Prostate gland (tissue), 2 donors: Measurements from ENCODE around the gene HTR1D. TPM values are rescaled to one million over a fixed set of nuclear protein-coding genes. Genes with fewer than 3 reads are reported as not detected.

Experiments
- DNase-seq: peaks from one replicate; pipeline ENCODE4 v3.0.0-alpha.2; 2019; ENCODE audit warnings: low spot score
- H3K27ac ChIP-seq, 2 donors: fragments of 200-600 bp; sonication (generic); 2 replicates each; pipeline ENCODE4 v1.5.1; 2017 to 2019
- H3K27me3 ChIP-seq: fragments of 200-600 bp; sonication (generic); replicated peaks from 2 replicates; pipeline ENCODE4 v1.5.1; 2019; ENCODE audit not compliant: insufficient read depth
- H3K36me3 ChIP-seq, 2 donors: fragments of 200-600 bp; sonication (generic); 1 replicate in 1 of 2; 2 replicates in 1 of 2; pipeline versions ENCODE4 v1.5.1 to v1.8.1; 2017 to 2019
- H3K4me1 ChIP-seq: fragments of 200-600 bp; sonication (generic); replicated peaks from 2 replicates; pipeline ENCODE4 v1.5.1; 2019
- H3K4me3 ChIP-seq, 2 donors: fragments of 200-600 bp; sonication (generic); 2 replicates each; pipeline ENCODE4 v1.5.1; 2017 to 2019
- H3K9me3 ChIP-seq: fragments of 200-600 bp; sonication (generic); 2 replicates; pipeline ENCODE4 v1.5.1; 2017
- POLR2A ChIP-seq: fragments of 450-650 bp; IDR thresholded peaks from one replicate; pipeline ENCODE4 v1.6.1; 2016; ENCODE audit warnings: antibody characterized with exemption, mild to moderate bottlenecking
- POLR2AphosphoS5 ChIP-seq: sonication (generic); formaldehyde crosslinking; IDR thresholded peaks from one replicate; pipeline ENCODE4 v1.6.1; 2017; ENCODE audit warnings: antibody characterized with exemption
- WGBS: methylation state at CpG from one replicate; pipeline ENCODE4 v1.1.5; 2018; 5-methylcytosine and 5-hydroxymethylcytosine counted together
- intact Hi-C: fragments of 100-400 bp; cut with DNase I; formaldehyde crosslinking; loops from one replicate; pipeline ENCODE4 v1.14.2; 2022
- small RNA-seq, 2 donors: library from RNA; depleted of rRNA; stranded (forward); fragments of <200 nt; gene quantifications; one replicate each; pipeline ENCODE3, GENCODE V24; 2016
- total RNA-seq, 2 donors: library from RNA; depleted of rRNA; stranded (reverse); fragments of >200 nt; gene quantifications; one replicate each; pipeline ENCODE4 v1.1.0, GENCODE V29; 2016
- TF ChIP-seq, protein P1 (sequence below), 4 experiments: fragments of 200-600 bp in 2 of 4; fragments of 450-650 bp in 2 of 4; sonication (generic) in 2 of 4; IDR thresholded peaks; 1 replicate in 3 of 4; 2 replicates in 1 of 4; pipeline ENCODE4 v1.5.1; 2016 to 2019; ENCODE audit warnings: antibody characterized with exemption in 4 of 4, mild to moderate bottlenecking in 2 of 4, moderate library complexity in 2 of 4

Gene HTR1D
- total RNA-seq, 2 donors from 2014 or later, result 0.09 to 0.28 TPM

DNA sequence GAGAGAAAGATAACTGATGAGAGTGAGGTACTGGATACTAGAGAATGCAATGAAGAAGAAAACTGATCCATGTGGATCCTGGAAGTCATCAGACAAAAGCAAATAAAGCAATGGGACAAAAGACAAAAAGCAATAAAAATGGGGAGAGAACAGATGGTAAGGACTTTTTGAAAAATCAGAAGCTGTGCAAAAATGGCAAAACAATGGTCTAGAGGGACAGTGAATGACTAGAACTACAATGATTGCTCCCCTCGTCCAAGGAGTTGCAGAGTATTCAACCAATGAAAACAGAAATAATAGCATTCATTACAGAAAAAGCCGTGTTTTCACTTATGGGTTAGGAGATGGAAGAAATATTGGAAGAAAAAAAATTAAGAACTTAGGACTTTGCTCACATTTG lies 67.2 kb downstream of the HTR1D start:
- TF ChIP-seq, protein P1, sequence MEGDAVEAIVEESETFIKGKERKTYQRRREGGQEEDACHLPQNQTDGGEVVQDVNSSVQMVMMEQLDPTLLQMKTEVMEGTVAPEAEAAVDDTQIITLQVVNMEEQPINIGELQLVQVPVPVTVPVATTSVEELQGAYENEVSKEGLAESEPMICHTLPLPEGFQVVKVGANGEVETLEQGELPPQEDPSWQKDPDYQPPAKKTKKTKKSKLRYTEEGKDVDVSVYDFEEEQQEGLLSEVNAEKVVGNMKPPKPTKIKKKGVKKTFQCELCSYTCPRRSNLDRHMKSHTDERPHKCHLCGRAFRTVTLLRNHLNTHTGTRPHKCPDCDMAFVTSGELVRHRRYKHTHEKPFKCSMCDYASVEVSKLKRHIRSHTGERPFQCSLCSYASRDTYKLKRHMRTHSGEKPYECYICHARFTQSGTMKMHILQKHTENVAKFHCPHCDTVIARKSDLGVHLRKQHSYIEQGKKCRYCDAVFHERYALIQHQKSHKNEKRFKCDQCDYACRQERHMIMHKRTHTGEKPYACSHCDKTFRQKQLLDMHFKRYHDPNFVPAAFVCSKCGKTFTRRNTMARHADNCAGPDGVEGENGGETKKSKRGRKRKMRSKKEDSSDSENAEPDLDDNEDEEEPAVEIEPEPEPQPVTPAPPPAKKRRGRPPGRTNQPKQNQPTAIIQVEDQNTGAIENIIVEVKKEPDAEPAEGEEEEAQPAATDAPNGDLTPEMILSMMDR (IDR thresholded peaks at IDR 0.05), result no peak
- TF ChIP-seq POLR2A (no peak), POLR2AphosphoS5 (no peak)
- Histone ChIP-seq H3K27me3 (no peaks in the 10 kb centered on the region), H3K36me3 (no peaks in the 10 kb centered on the region), H3K9me3 (no peaks in the 10 kb centered on the region), H3K4me3 (no peak overlapping the region), H3K27ac (no peak overlapping the region), H3K4me1 (no peaks in the 10 kb centered on the region)
- intact Hi-C loops, result no loop called here
- DNase-seq, result no peak
- WGBS, result 64% methylated on average over 2 of the region's 2 CpGs

DNA sequence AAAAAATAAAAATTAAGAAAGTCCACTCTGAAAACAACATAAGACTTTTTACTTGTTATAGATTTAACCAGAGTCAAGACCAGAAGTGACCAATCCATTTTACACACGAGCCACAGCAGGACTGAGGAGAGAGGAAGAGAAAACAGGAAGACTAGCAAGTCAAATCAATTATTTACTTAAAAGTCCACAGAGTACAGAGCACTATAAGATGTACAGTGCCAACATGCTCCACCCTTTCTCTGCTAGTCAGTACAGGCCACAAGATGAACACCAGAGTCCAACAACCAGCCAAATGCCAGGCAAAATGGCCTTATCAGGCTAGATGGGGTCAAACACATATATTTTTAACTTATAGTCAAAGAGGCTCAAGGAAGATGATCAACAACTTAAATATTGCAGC lies 68.2 kb downstream of the HTR1D start:
- intact Hi-C loops, result no loop called here
- no peaks in the 10 kb centered on the region for H3K36me3 ChIP-seq

DNA sequence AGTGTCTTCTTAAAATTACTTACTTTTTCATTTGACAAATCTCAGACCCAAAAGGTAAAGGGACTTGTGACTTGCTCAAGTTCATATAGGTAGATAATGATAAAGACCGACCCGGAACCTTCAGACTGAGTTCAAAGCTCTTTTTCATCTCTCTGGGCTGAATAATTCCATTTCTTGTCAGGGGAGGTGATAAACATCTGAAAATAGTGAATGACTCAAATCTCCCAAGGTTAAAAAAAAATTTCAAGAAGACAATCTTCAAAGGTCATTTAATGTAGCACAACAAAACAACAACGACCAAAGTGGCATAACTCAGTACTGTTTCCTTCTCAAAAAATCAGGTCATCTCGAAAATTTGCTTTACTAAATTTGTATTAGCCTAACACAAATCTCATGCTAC lies 69.2 kb downstream of the HTR1D start:
- 76% methylated on average over 4 of the region's 4 CpGs for WGBS
- intact Hi-C loops, result no loop called here
- no peak for TF ChIP-seq POLR2AphosphoS5
- no peak for TF ChIP-seq POLR2A
- TF ChIP-seq, protein P1 (IDR thresholded peaks at IDR 0.05), result no peak
- Histone ChIP-seq H3K4me3 (no peak overlapping the region), H3K36me3 (no peaks in the 10 kb centered on the region), H3K4me1 (no peaks in the 10 kb centered on the region), H3K27ac (no peak overlapping the region), H3K27me3 (no peaks in the 10 kb centered on the region), H3K9me3 (no peaks in the 10 kb centered on the region)
- DNase-seq, result no peak

More for the DNA sequence above, 68.2 kb downstream of the HTR1D start:
- peak; percentile 51 for DNase-seq
- TF ChIP-seq, protein P1 (IDR thresholded peaks at IDR 0.05), result no peak
- TF ChIP-seq POLR2AphosphoS5, result peak; percentile 40
- Histone ChIP-seq H3K9me3 (no peaks in the 10 kb centered on the region), H3K27ac (no peak overlapping the region), H3K4me3 (no peak overlapping the region), H3K27me3 (no peaks in the 10 kb centered on the region), H3K4me1 (no peaks in the 10 kb centered on the region)
- 23% methylated on average over 1 of the region's 1 CpG for WGBS

Small RNA genes lying within 50 kb of the gene (small RNA-seq; reads per million reads assigned to genes)
- gene RNU6-135P, result 0 reads per million in 2 donors
- 0 reads per million in 2 donors for gene RNU6-514P

Other genes starting within 250 kb of the HTR1D start
- not detected for gene LACTBL1, start 244.6 kb downstream of the HTR1D start, total RNA-seq
- not detected for gene TEX46, start 201.7 kb downstream of the HTR1D start, total RNA-seq
- gene KDM1A, start 198.0 kb downstream of the HTR1D start, total RNA-seq, result 10 to 100 TPM; 75.1 to 94.5 TPM
- 10 to 100 TPM; 16.9 to 17.5 TPM for gene LUZP1, start 48.6 kb downstream of the HTR1D start, total RNA-seq
- gene HNRNPR, start 126.8 kb upstream of the HTR1D start, total RNA-seq, result 10 to 100 TPM; 85.8 to 88.1 TPM
- 10 to 100 TPM; 25.3 to 29.5 TPM for gene ZNF436, start 152.3 kb upstream of the HTR1D start, total RNA-seq
- gene TCEA3, start 207.2 kb upstream of the HTR1D start, total RNA-seq, result 100 to 1,000 TPM in 1 of 2 donors, 10 to 100 TPM in 1; 65.2 to 115 TPM